Naive thymus-derived CD8-positive, alpha-beta T cell (primary cell): ENCODE data around the gene ASRGL1. TPM values are rescaled to one million over a fixed set of nuclear protein-coding genes. Genes with fewer than 3 reads are reported as not detected.

Source experiments
- ATAC-seq, 2 donors: fragments of 150-1000 bp; cut with Tn5 transposase in 1 of 2; sonication (Bioruptor Pico), chemical (Tn5 transposase) in 1 of 2; 1 replicate in 1 of 2; 2 replicates in 1 of 2; pipeline ENCODE4 v1.10.0; 2021; ENCODE audit warnings: mild to moderate bottlenecking in 2 of 2, moderate library complexity in 2 of 2
- POLR2A ChIA-PET: fragments of 350-600 bp; sonication (Branson Sonifier 250); formaldehyde crosslinking; loops from one replicate; lab custom pipeline; 2021; ENCODE audit warnings: antibody characterized with exemption; lab: Charles Lee
- DNase-seq, 10 donors: peaks; one replicate each; pipeline versions ENCODE4 v3.0.0 to v3.0.0-alpha.2; 2020 to 2022
- H3K27ac Mint-ChIP-seq, 10 donors: one replicate each; pipeline ENCODE4 v1.8.0; 2020 to 2022; ENCODE audit warnings: mild to moderate bottlenecking in 10 of 10, mixed read lengths in 10 of 10, moderate library complexity in 4 of 10, inconsistent platforms in 1 of 10
- H3K27me3 Mint-ChIP-seq, 5 donors: one replicate each; pipeline ENCODE4 v1.8.0; 2021 to 2022; ENCODE audit warnings: mixed read lengths in 5 of 5
- H3K36me3 Mint-ChIP-seq, 3 donors: one replicate each; pipeline ENCODE4 v1.8.0; 2020 to 2022; ENCODE audit warnings: mixed read lengths in 3 of 3, mild to moderate bottlenecking in 2 of 3, inconsistent platforms in 1 of 3
- H3K4me1 Mint-ChIP-seq, 4 donors: one replicate each; pipeline ENCODE4 v1.8.0; 2021 to 2022; ENCODE audit warnings: mixed read lengths in 4 of 4
- H3K4me3 Mint-ChIP-seq, 10 donors: one replicate each; pipeline ENCODE4 v1.8.0; 2020 to 2022; ENCODE audit warnings: mild to moderate bottlenecking in 10 of 10, mixed read lengths in 10 of 10, moderate library complexity in 6 of 10, inconsistent platforms in 1 of 10
- H3K9me3 Mint-ChIP-seq, 9 donors: one replicate each; pipeline ENCODE4 v1.8.0; 2020 to 2022; ENCODE audit warnings: mixed read lengths in 9 of 9, mild to moderate bottlenecking in 3 of 9, inconsistent platforms in 1 of 9, moderate library complexity in 1 of 9
- polyA plus RNA-seq, 3 donors: library from polyadenylated mRNA; unstranded; fragments of 300-500 nt; fragmentation: Illumina TruSeq; gene quantifications; one replicate each; pipeline ENCODE4 v1.2.3, GENCODE V29; 2021
- total RNA-seq, 8 experiments: library from RNA in 2 of 8; stranded (reverse) in 2 of 8; gene quantifications; one replicate each; pipeline ENCODE4 v1.2.3 and lab custom pipeline; 2021 to 2026

Gene ASRGL1
- total and polyA plus RNA-seq, 5 experiments from 2014 or later, result 2.8 to 13.3 (median 6.0) TPM

GRCh38 chr11:62439785-62440602, 102.7 kb downstream of the ASRGL1 start:
- H3K27me3 Mint-ChIP-seq, result peaks cover 0 to 8% (median 2%) of the 10 kb centered on the region in 5 donors
- no peak overlapping the region for H3K4me3 Mint-ChIP-seq
- POLR2A ChIA-PET, result interaction anchor here (0.7 kb wide), 1 partner anchor 26 kb away, joined by 3 read pairs; no protein-coding TSS in a partner anchor
- no peaks in the 10 kb centered on the region for H3K36me3 Mint-ChIP-seq
- H3K4me1 Mint-ChIP-seq, result peaks cover 9 to 33% (median 20%) of the 10 kb centered on the region in 4 donors
- ATAC-seq (no peak), DNase-seq (no peak)
- peak overlapping the region in 1 of 10 donors; percentile 33 for H3K27ac Mint-ChIP-seq
- no peaks in the 10 kb centered on the region for H3K9me3 Mint-ChIP-seq

Other genes with a start within 250 kb of the ASRGL1 start
- gene INCENP, start 213.4 kb upstream of the ASRGL1 start, total RNA-seq, result 10 to 100 TPM; 27.9 to 28.2 TPM
- gene INCENP, start 213.4 kb upstream of the ASRGL1 start, polyA plus RNA-seq, result 1 to 10 TPM in 2 of 3 donors, under 1 TPM in 1; 0.73 to 1.8 (median 1.3) TPM
- gene SCGB1D1, start 147.2 kb upstream of the ASRGL1 start, total RNA-seq, result not detected
- gene SCGB1D1, start 147.2 kb upstream of the ASRGL1 start, polyA plus RNA-seq, result not detected
- not detected for gene SCGB2A1, start 128.8 kb upstream of the ASRGL1 start, total RNA-seq
- not detected for gene SCGB2A1, start 128.8 kb upstream of the ASRGL1 start, polyA plus RNA-seq
- gene SCGB1D2, start 95.2 kb upstream of the ASRGL1 start, total RNA-seq, result not detected
- gene SCGB1D2, start 95.2 kb upstream of the ASRGL1 start, polyA plus RNA-seq, result not detected
- not detected for gene SCGB2A2, start 67.3 kb upstream of the ASRGL1 start, total RNA-seq
- not detected for gene SCGB2A2, start 67.3 kb upstream of the ASRGL1 start, polyA plus RNA-seq
- not detected for gene SCGB1D4, start 38.4 kb upstream of the ASRGL1 start, total RNA-seq
- not detected for gene SCGB1D4, start 38.4 kb upstream of the ASRGL1 start, polyA plus RNA-seq
- gene SCGB1A1, start 81.6 kb downstream of the ASRGL1 start, total RNA-seq, result not detected
- gene SCGB1A1, start 81.6 kb downstream of the ASRGL1 start, polyA plus RNA-seq, result not detected
- gene AHNAK, start 209.4 kb downstream of the ASRGL1 start, total RNA-seq, result 100 to 1,000 TPM; 227 to 231 TPM
- 10 to 100 TPM in 1 of 3 donors, 1 to 10 TPM in 2; 7.7 to 19.8 (median 9.4) TPM for gene AHNAK, start 209.4 kb downstream of the ASRGL1 start, polyA plus RNA-seq
- 1,000 to 10,000 TPM; 2,038 to 2,092 TPM for gene EEF1G, start 236.4 kb downstream of the ASRGL1 start, total RNA-seq
- gene EEF1G, start 236.4 kb downstream of the ASRGL1 start, polyA plus RNA-seq, result 1,000 to 10,000 TPM; 1,637 to 2,152 (median 1,960) TPM